Sigmoid colon (tissue), 7 donors: ENCODE measurements around the gene RAX2. TPM values are rescaled to one million over a fixed set of nuclear protein-coding genes. Genes with fewer than 3 reads are reported as not detected.

Source experiments
- DNase-seq: peaks from one replicate; pipeline ENCODE4 v3.0.0-alpha.2; 2019
- H3K27ac ChIP-seq, 4 donors: fragments of 200-600 bp; sonication (generic); one replicate each; pipeline ENCODE4 v1.5.1; 2016 to 2019; ENCODE audit warnings: mild to moderate bottlenecking in 1 of 4
- H3K27me3 ChIP-seq, 3 donors: fragments of 200-600 bp; sonication (generic); one replicate each; pipeline ENCODE4 v1.5.1; 2019; ENCODE audit warnings: mild to moderate bottlenecking in 1 of 3
- H3K36me3 ChIP-seq, 4 donors: fragments of 200-600 bp; sonication (generic); one replicate each; pipeline ENCODE4 v1.5.1; 2016 to 2019
- H3K4me1 ChIP-seq, 4 donors: fragments of 200-600 bp; sonication (generic); one replicate each; pipeline ENCODE4 v1.5.1; 2017 to 2019
- H3K4me3 ChIP-seq, 4 donors: fragments of 200-600 bp; sonication (generic); one replicate each; pipeline ENCODE4 v1.5.1; 2017 to 2019; ENCODE audit warnings: mild to moderate bottlenecking in 2 of 4, moderate library complexity in 1 of 4
- H3K9me3 ChIP-seq, 4 donors: fragments of 200-600 bp in 3 of 4; sonication (generic) in 3 of 4; one replicate each; pipeline versions ENCODE4 v1.5.1 to v1.6.1; 2013 to 2019
- CTCF ChIP-seq, 4 experiments: fragments of 450-650 bp in 3 of 4; fragments of 200-600 bp in 1 of 4; IDR thresholded peaks; one replicate each; pipeline ENCODE4 v1.5.1; 2016 to 2019; ENCODE audit warnings: antibody characterized with exemption in 4 of 4, mild to moderate bottlenecking in 3 of 4, moderate library complexity in 2 of 4
- EP300 ChIP-seq, 4 donors: sonication (generic); formaldehyde crosslinking; IDR thresholded peaks; one replicate each; pipeline ENCODE4 v1.6.1; 2017; ENCODE audit warnings: antibody characterized with exemption in 4 of 4
- POLR2A ChIP-seq, 2 donors: fragments of 450-650 bp; IDR thresholded peaks; one replicate each; pipeline ENCODE4 v1.6.1; 2016; ENCODE audit warnings: antibody characterized with exemption in 2 of 2, mild to moderate bottlenecking in 2 of 2, moderate library complexity in 2 of 2
- POLR2AphosphoS5 ChIP-seq, 4 donors: sonication (generic); formaldehyde crosslinking; IDR thresholded peaks; one replicate each; pipeline ENCODE4 v1.6.1; 2017; ENCODE audit warnings: antibody characterized with exemption in 4 of 4
- WGBS, 2 donors: extraction: QIAGEN DNeasy Blood & Tissue Kit; methylation state at CpG; one replicate each; pipeline ENCODE4 v1.1.7; 2013; 5-methylcytosine and 5-hydroxymethylcytosine counted together
- intact Hi-C: fragments of 100-400 bp; cut with DNase I; formaldehyde crosslinking; loops from one replicate; pipeline ENCODE4 v1.15.1; 2023
- polyA plus RNA-seq, 3 donors: library from polyadenylated mRNA; stranded (reverse); fragments of 200-250 nt; gene quantifications; one replicate each; pipeline ENCODE4 v1.2.3, GENCODE V29; 2013
- total RNA-seq, 4 donors: library from RNA; depleted of rRNA; stranded (reverse); fragments of >200 nt; gene quantifications; one replicate each; pipeline ENCODE4 v1.1.0, GENCODE V29; 2016
- donor health status: healthy with polysubstance abuse.
- donor health status: Bipolar disorder and iron deficiency.
- donor health status: healthy.

The RAX2 gene
- total and polyA plus RNA-seq, 7 donors = not detected

- no peaks in the 10 kb centered on the region for H3K4me1 ChIP-seq
- H3K27me3 ChIP-seq = peaks cover 0 to 21% (median 0%) of the 10 kb centered on the region in 3 donors
- H3K9me3 ChIP-seq = no peaks in the 10 kb centered on the region
- no peak for DNase-seq
- H3K36me3 ChIP-seq = peaks cover 0 to 12% (median 5%) of the 10 kb centered on the region in 4 donors
- H3K27ac ChIP-seq = no peak overlapping the region
- no peak for TF ChIP-seq EP300 (IDR thresholded peaks at IDR 0.05)
- TF ChIP-seq CTCF (IDR thresholded peaks at IDR 0.05) = no peak
- no peak for TF ChIP-seq POLR2A (IDR thresholded peaks at IDR 0.05)
- no peak for TF ChIP-seq POLR2AphosphoS5 (IDR thresholded peaks at IDR 0.05)
- 62 to 68% methylated on average over 8 of the region's 8 CpGs for WGBS, 2 donors
- intact Hi-C loops = no loop called here
- H3K4me3 ChIP-seq = no peak overlapping the region
Observed at GRCh38 chr19:3745363-3746045, 26.5 kb downstream of the RAX2 start.

- 90 to 97% methylated on average over 2 of the region's 2 CpGs for WGBS, 2 donors
- H3K27me3 ChIP-seq = peaks cover 0 to 21% (median 0%) of the 10 kb centered on the region in 3 donors
- H3K36me3 ChIP-seq = no peaks in the 10 kb centered on the region
- no peaks in the 10 kb centered on the region for H3K4me1 ChIP-seq
- DNase-seq = no peak
- H3K4me3 ChIP-seq = no peak overlapping the region
- no peaks in the 10 kb centered on the region for H3K9me3 ChIP-seq
- intact Hi-C loops = no loop called here
- H3K27ac ChIP-seq = no peak overlapping the region
- TF ChIP-seq CTCF (IDR thresholded peaks at IDR 0.05) (no peak), EP300 (IDR thresholded peaks at IDR 0.05) (no peak), POLR2A (IDR thresholded peaks at IDR 0.05) (no peak), POLR2AphosphoS5 (IDR thresholded peaks at IDR 0.05) (no peak)
Observed at GRCh38 chr19:3743486-3743885, 28.5 kb downstream of the RAX2 start.

- WGBS, 2 donors = 94 to 95% methylated on average over 24 of the region's 24 CpGs
- intact Hi-C loops = no loop called here
Observed at GRCh38 chr19:3740431-3740830, 31.6 kb downstream of the RAX2 start.

GRCh38 chr19:3738477-3739220 lies 33.4 kb downstream of the RAX2 start:
- intact Hi-C loops = no loop called here
- Histone ChIP-seq H3K36me3 (no peaks in the 10 kb centered on the region), H3K4me3 (no peak overlapping the region), H3K4me1 (no peaks in the 10 kb centered on the region), H3K27ac (no peak overlapping the region), H3K27me3 (no peaks in the 10 kb centered on the region), H3K9me3 (no peaks in the 10 kb centered on the region)
- DNase-seq = no peak
- TF ChIP-seq EP300 (IDR thresholded peaks at IDR 0.05) (no peak), POLR2A (IDR thresholded peaks at IDR 0.05) (no peak), POLR2AphosphoS5 (IDR thresholded peaks at IDR 0.05) (no peak), CTCF (IDR thresholded peaks at IDR 0.05) (no peak)
- WGBS, 2 donors = 93 to 94% methylated on average over 32 of the region's 32 CpGs

More at GRCh38 chr19:3740431-3740830, 31.6 kb downstream of the RAX2 start:
- no peaks in the 10 kb centered on the region for H3K9me3 ChIP-seq
- TF ChIP-seq POLR2AphosphoS5 (IDR thresholded peaks at IDR 0.05) (no peak), CTCF (IDR thresholded peaks at IDR 0.05) (no peak), EP300 (IDR thresholded peaks at IDR 0.05) (no peak), POLR2A (IDR thresholded peaks at IDR 0.05) (no peak)
- no peaks in the 10 kb centered on the region for H3K36me3 ChIP-seq
- H3K4me1 ChIP-seq = no peaks in the 10 kb centered on the region
- H3K27ac ChIP-seq = no peak overlapping the region
- H3K4me3 ChIP-seq = no peak overlapping the region
- DNase-seq = no peak
- no peaks in the 10 kb centered on the region for H3K27me3 ChIP-seq
